A172 (cell line): ENCODE data around the gene EDA. TPM values are rescaled to one million over a fixed set of nuclear protein-coding genes. Genes with fewer than 3 reads are reported as not detected.

ENCODE experiments used
- DNase-seq: peaks from one replicate; pipeline ENCODE4 v3.0.0-alpha.2; 2015; ENCODE audit warnings: low spot score
- total RNA-seq: library from RNA; depleted of rRNA; stranded (reverse); fragments of >200 nt; shearing (Covaris generic); gene quantifications from 2 replicates; pipeline ENCODE4 v1.2.3, GENCODE V29; 2014

EDA gene
- total RNA-seq, 1 experiment from 2014 or later: not detected

DNA sequence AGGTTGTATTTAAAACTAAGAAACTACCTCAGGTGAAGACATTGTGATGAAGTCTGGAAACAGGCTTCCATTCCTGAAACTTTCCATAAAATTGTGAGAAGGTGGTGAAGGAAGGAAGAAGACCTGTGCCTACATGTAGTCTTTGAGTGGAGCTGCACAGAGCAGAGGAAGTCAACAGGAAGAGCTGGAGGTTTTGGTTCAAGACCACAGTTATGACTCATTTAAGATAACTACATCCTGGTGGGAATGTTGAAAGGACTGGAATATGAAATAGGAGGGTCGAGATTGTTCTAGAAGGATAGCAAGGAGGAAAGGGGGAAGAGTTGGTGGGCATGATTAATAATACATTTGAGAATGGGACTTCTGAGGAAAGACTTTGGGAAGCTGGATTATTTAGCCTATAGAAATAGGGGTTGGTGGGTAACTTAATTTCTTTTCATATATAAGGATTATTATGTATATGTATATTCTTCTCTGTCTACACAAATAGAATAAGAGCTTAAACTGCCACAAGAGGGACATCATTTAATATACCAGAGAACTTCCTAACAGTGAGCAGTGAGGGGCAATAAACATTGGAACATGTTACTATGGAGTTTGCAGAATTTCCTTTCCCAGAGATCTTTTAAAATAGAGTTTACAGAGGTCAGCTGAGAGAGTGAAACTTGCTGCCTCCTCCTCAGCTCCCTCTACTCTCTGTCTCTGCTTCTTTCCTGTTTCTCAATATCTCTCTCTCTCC lies 410.4 kb downstream of the EDA start:
- no peak for DNase-seq

DNA sequence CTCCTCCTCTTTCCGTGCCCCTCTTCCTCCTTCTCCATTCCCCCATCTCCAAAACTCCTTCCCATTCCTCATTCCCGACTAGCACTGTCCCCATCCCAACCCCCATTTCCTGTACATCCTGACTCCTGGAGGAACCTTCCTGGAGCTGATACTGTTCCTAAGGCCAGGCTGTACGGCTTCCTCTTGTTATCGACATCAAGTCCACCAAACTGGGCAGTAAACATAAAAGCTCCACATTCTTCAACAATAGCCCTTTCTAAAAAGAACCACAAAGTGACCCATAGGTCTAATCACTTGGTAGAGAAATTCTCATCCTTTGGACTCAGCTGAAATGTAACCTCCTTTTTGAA lies 410.9 kb downstream of the EDA start:
- DNase-seq: no peak

DNA sequence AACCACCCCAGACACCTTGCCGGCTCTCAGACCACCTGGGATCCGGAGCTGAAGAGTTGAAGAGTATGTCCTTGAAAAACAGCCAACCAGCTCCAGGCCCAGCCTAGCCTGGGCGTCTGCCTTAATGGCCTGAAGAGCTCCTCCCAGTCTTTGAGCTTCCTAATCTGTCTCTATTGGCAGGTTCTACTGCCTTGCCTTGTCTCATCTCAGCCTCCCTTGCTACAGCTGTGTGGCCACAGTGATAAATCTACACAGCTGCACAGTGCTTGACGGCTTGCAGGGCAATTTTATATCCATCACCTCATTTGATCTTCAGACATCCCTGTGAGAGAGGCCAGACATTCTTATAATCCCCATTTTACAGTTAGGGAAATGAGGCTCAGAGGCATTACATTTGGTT lies 413.9 kb downstream of the EDA start:
- no peak for DNase-seq

DNA sequence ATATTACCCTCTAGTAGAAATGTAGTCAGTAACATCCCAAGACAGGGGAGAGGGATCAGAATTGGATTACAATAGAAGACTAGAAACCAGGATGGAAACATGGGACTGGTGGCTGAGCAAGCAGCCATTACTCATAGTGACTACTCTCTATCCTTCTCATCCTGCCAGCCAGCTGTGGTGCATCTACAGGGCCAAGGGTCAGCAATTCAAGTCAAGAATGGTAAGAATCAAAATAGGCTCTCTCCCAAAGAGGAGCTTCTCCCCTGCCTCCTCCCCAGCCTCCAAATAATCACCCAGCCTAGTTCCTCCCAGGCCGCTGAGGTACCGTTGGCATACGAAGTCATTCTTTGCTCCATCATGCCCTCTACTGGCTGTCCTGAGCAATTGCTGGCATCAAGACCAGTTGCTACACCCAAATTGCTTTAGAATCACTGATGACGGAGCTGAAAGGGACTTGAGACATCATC lies 414.4 kb downstream of the EDA start:
- peak; percentile 55 for DNase-seq

DNA sequence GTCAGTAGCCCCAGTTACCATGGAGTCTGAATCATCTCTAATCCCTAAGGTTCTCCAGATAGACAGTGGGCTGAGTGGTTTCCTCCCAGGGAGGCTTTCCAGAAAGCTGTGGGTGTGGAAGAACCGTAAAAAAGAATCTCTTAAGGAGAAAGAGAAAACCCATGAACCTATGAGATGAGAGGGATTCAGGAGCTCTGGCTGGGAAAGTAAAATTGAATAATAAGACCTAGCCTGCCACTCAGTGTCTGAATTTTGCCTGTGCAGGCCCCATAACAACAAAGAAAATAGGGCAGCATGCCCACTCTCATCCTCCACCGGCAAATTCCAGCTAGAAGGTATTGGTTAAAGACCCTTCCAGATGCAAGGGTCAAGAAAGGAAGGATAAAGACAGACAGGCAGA lies 416.9 kb downstream of the EDA start:
- DNase-seq: no peak

DNA sequence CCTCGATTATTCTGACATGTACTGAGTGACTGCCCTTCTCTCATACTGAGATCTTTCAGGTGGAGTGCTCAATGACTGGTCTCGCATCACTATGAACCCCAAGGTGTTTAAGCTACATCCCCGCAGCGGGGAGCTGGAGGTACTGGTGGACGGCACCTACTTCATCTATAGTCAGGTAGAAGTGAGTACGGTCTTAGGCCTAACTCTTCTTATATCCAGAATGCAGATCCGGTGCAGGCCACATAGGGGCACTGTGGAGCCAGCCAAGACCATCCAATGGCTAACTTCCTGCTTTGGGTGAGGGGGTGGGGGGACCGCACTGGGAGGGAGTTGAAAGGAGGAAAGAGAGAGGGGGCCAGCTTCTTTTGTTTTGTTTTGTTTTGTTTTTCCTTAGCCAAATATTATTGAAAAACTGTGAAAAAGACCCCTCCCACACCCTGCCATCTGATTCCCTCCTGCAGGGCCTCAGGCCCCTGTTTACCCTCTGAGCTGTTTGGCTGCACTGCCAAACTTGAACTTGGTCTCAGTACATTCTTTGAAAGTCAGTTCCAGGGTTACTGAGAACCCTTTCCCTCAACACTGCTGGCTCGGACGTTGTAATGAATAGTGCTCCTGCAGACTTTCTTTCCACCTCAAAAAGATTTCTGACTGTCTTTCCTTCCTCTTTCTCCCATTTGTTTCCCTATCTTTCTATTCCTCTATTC lies 417.6 kb downstream of the EDA start:
- DNase-seq: peak; percentile 21

DNA sequence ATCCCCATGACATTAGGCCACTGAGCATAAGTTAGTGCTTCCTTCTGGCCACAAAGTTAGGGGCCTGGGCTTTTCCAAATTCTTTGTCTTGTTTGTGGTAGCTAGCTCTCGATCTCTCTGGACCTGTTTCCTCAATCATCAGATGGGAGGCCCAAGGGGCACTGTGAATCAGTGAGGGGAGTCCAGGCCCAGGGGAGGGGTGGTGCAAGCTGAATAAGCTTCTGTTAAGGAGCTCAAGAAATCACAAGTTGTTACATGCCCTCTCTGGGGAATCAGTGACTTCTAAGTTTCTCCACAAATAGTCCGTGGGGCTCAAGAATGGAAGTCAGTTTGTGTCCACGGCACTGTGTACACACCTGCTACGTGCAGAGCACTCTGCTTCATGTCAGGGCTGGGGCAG lies 418.7 kb downstream of the EDA start:
- no peak for DNase-seq

DNA sequence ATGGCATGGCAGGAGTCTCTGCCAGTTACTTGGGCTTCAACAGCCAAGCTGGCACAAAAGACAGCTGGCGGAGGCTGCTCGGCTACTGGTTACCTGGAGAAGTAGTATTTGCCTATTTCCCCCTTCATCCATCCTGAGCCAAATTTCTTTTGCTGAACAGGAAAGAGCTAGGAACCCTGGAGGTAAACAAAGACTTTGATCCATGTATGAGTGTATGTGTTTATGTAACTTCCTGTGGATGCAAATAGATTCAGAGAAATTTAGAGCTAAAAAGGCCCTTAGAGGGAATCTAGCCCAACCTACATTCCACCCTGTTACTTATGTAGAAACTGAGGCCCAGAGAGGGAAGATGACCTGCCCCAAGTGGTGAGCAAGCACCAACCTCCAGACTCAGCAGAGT lies 422.6 kb downstream of the EDA start:
- DNase-seq: no peak

DNA sequence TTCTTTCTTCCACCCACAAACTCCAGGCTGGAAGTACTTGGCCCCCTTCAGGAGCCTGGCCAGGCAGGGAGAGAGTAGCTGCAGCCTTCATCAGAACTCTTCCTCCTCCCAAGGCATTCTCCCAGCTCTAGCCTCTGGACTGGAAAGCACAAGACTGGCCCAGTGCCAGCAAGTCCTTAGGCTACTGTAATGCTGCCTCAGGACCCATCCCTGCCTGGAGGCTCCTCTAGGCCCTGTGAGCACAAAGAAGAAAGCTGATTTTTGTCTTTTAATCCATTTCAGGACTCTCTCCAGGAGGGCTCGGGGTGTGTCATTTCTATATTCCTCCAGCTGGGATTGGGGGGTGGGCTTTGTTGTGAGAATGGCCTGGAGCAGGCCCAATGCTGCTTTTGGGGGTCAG lies 423.0 kb downstream of the EDA start:
- DNase-seq: no peak

DNA sequence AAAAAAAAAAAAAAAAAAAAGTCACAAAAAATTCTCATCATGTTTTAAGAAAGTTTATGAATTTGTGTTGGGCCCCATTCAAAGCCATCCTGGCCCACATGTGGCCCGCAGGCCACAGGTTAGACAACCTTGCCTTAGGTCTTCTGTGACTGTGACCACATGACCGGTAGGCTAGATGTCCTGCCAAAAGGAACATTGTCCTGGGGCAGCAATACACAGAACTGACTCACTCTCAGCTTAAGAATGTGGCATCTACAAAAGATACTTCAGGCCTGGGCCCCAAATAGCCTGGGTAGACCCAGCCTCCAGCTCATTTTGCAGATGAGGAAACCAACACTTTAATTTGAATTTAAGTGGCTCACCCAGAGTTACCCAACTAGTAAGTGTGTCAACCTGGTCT lies 423.8 kb downstream of the EDA start:
- no peak for DNase-seq

DNA sequence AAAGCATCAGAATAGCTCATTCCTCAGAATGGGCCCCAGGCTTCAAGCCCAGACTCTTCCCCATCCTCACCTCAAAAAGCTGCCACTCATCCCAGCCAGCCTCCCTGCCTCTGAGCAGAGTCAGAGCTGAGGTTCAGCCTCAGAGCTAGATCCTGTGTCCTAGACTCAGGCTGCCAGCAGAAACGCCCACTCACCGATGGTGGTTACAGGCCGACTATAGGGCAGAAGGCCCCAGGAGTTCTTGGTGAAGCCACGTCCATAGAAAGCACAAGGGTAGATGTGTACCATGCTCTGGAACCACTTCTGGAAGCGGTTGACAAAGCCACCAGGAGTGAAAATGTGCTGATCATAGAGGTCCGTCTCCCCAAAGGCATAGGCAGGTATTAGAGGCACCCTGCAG lies 426.1 kb downstream of the EDA start:
- DNase-seq: no peak

DNA sequence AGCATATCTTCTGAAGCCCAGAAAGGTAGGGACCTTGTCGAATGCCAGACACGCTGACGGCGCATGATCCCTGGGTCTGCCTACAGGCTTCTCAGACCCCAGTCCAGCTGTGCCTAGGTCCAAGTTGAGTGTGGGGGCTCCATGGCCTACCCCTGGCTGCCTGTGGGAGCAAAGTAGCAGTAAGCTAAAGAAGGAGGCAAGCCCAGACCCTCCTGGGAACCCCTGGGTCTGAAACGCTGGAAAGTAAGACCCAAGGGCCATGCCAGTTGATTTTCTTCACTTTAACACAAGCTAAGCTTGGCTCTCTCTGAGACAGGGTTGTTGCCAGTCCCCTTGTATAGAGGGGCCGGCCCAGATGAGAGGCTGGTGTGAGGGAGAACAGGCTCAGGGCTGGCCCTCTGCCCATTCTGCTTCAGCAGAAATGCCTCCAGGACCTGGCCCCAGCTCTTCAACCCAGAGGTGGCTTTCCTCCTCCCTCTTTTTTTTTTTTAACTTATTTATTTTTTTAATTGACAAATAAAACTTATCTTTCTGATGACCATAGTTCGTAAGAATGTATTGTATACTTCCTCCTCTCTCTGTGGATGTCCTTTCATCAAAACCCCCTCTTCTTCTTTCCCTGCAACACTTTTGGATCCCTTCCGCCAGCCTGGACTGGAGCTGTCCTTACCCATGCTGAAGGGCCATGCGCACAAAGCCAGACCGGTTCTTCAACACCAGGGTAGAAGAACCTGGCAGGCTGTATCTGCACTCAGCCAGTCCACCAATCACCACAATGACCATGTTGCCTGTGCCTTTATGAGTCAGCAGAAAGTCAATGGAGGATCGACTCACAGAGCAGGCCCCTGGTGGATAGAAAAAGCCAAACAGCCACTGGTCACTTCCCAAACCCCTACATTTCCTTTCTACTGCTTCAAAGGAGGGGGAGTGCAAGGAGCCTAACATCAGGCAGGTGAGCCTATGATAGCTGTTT lies 426.8 kb downstream of the EDA start:
- no peak for DNase-seq

DNA sequence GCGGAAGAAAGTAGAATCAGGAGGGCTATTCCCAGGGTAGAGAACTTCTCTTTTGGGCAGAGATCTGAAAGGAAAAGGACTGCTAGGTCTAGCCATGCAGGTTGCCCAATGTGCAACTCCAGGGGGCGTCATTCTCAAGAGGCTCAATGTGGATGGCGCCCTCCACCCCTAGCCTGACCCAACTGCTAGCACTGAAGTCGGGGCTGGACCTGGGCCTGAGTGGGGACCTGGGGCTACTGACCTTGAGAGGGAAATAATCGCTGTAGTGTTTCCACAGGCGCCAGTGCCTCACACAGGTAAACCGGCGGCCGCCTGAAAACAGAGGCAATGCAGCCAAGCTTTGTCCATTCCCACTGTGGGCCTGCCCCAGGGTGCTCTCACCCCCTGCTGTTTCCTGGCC lies 427.8 kb downstream of the EDA start:
- DNase-seq: no peak

DNA sequence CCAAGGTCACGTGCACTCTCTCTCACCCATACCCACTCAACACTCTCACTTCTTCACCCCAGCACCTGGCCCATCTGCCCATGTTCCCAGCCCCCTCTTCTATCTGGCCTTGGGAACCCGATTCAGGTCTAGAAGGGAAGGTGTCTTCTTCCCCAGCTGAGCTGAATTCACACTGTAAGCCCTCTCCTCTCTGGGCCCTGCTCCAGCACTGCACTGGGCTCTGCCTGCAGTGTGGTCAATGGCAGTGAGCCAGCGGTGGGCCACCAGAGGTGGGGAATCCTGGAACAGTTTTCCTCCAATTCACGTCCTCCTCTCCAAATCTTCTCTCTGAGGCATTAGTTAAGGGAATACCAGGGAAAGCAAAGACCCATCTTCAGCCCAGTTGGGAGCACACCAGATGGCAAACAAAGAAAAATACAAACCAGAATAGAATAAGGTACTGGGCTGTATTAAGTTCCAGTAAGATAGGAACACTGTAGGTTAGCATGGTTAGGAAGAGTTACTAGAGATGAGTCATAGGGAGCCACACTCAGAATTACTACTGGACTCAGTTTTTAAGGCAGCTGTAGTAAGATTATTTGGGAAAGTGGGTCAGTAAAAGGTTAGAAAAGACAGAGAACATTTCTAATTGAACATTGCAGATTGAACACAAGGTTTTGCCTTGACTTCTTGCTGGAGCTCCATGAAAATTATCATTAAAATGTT lies 428.8 kb downstream of the EDA start:
- DNase-seq: no peak

DNA sequence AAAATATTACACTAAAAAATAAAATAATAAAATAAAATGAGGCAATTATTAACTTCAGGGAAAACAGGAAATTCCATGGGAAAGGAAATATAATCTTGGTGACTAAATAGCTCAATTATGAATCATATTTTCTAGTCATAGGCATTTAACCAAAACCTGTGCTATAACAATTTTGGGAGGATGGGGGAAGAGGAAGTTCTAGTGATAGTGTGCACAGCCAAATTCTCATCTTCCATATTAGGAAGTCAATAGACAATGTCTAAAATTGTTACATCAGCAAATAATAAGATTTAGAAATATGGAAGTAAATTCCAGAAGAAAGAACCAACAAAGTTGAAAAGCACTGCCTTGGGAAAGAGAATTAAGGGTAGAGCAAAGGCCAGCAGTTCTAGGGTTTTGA lies 431.1 kb downstream of the EDA start:
- DNase-seq: peak; percentile 4

DNA sequence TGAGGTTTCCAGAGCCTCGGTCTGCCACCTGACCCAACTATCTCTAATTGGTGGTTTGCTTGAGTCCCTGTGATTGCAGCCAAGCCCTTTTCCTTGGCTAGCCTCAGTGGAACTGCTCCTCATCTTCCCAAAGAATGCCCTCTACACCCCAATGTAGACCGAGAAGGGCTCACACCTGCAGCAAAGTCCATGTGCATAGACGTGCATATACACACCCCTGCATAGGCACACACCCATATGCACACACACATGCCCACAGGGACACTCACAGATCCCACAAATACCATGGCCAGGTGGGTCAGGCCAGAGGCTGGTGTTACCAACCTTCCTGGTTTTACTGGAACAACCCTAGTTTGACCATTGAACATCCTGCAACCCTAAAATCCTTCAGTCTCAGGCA lies 433.5 kb downstream of the EDA start:
- no peak for DNase-seq

DNA sequence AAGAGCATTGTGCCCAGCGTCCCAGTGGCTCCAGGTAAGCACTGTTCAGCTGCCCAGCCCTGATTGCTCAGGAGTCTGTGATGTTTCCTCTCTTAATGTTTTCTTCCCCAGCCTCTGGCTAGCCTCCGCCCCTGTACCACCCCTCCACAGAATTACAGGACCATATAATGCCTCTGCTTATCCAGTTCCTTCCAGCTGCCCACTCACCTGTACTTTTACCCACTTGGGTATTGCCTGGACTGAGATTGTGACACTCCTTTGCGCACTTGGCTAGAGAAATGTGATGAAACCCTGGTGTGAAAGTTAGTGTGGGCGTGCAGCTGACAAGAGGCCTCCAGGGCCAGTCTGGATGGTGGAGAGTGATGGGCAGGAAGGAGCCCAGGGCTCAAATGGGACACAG lies 434.0 kb downstream of the EDA start, which contains the start of gene AWAT2:
Gene AWAT2, minus strand, starts transcription at position 14 of the 400 bp plus-strand sequence. Its CDS starts 6 bp downstream, at position 8.
- DNase-seq: no peak

DNA sequence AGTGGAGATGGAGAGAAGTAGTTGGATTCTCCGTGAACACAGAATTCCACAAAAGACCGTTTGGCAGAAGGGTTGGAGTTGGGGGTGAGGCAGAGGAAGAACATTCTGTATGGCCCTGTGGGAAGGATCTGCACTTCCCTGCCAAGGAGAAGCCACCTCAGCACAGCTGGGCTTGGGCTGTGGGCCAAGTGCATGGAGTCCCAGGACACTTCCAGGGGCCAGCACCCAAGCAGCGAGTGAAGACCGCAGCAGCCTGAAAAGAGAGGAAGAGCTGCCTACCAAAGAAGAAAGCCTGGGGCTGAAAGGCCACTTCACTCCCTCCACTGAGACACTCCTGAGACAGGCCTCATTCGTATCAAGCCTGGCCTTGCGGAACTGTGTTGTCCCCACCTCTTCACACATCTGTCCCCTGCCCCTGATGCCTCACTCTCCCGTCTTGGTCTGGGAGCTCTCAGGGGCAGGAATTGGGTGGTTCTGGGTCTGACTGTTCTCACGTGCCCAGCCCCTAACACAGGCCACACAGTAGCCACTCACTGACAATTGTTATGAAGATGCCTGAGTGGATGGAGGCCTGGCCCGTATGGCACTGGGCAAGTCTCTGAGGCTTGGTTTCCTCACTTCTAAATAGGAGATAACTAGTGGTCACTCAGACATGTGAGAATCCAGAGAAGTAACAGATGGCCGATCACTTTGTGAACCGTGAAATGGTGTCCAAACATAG lies 437.1 kb downstream of the EDA start:
- no peak for DNase-seq

DNA sequence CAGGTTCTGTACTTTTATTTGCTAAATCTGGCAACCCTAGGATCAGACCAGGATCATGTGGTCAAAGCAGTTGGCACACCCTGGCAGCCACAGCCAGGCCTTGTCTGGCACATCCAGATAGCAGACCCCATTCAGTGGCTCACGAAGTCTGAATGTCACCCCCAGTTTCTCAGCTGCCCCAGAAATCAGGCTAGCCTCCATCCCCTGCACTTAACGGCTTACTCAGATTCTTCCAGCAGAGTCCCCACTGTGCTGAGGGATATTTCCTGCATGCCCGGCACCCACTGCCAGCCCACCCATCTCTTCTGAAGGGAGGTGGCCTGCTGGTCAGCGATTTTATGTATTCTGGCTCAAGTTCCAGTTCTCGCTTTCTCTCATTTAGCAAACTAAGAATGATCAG lies 438.5 kb downstream of the EDA start:
- no peak for DNase-seq

DNA sequence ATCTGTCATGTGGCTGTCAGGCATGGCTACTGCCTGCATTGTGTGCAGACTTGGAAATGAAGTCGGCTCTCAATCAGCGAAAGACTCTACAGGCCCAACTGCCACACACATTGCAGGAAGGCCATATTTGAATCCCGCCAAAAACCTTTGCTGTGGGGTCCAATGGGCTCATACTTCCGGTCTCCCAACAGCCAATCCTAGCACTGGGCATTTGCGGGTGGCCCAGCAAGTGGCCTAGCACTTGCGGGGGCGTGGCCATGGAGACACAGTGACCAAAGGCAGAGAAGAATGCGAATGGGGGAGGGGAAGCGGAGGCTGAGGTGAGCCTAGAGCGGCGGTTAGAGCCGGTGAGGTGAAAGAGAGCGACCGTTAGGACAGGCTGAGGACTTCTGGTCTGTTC lies 446.2 kb downstream of the EDA start, which contains the start of gene OTUD6A:
Gene OTUD6A, plus strand, starts transcription at position 382 of the 400 bp plus-strand sequence. CDS start 68 bp downstream, outside the sequence.
- DNase-seq: no peak
